Smooth muscle cell (in vitro differentiated cells): ENCODE data around the gene NLRC5. TPM values are rescaled to one million over a fixed set of nuclear protein-coding genes. Genes with fewer than 3 reads are reported as not detected.
"Not testable (repeated sequence)": the region's sequence is repeated elsewhere in the genome, so short reads cannot be mapped to it uniquely, and the experiment has no call there.

ENCODE experiments used
- DNase-seq: peaks from one replicate; lab custom pipeline; 2025; ENCODE audit not compliant: unreplicated experiment; lab: John Stamatoyannopoulos, UW
- H2AFZ ChIP-seq: fragments of 200-600 bp; sonication (generic); 2 replicates; pipeline ENCODE4 v1.6.0; 2016; ENCODE audit warnings: antibody characterized with exemption, low read depth, mild to moderate bottlenecking
- H3F3A ChIP-seq: fragments of 200-600 bp; sonication (generic); 2 replicates; pipeline ENCODE4 v1.6.0; 2017; ENCODE audit warnings: antibody characterized with exemption, low read depth
- H3K27ac ChIP-seq: fragments of 200-600 bp; sonication (generic); 2 replicates; pipeline ENCODE4 v1.5.1; 2016; ENCODE audit warnings: low read depth, mild to moderate bottlenecking
- H3K27me3 ChIP-seq: fragments of 200-600 bp; sonication (generic); 2 replicates; pipeline ENCODE4 v1.6.1; 2016; ENCODE audit warnings: low read depth, mild to moderate bottlenecking
- H3K36me3 ChIP-seq: fragments of 200-600 bp; sonication (generic); 2 replicates; pipeline ENCODE4 v1.5.1; 2016; ENCODE audit warnings: low read depth
- H3K4me1 ChIP-seq: fragments of 200-600 bp; sonication (generic); 2 replicates; pipeline ENCODE4 v1.5.1; 2016; ENCODE audit warnings: low read depth
- H3K4me2 ChIP-seq: fragments of 200-600 bp; sonication (generic); 2 replicates; pipeline ENCODE4 v1.6.0; 2016; ENCODE audit warnings: mild to moderate bottlenecking
- H3K4me3 ChIP-seq: fragments of 200-600 bp; sonication (generic); 2 replicates; pipeline ENCODE4 v1.5.1; 2016; ENCODE audit warnings: mild to moderate bottlenecking
- H3K79me2 ChIP-seq: fragments of 200-600 bp; sonication (generic); 2 replicates; pipeline ENCODE4 v1.6.0; 2016; ENCODE audit warnings: low read depth, mild to moderate bottlenecking
- H3K9ac ChIP-seq: fragments of 200-600 bp; sonication (generic); 2 replicates; pipeline ENCODE4 v1.6.0; 2016; ENCODE audit warnings: low read depth
- H3K9me3 ChIP-seq: fragments of 200-600 bp; sonication (generic); replicated peaks from 2 replicates; pipeline ENCODE4 v1.5.1; 2016; ENCODE audit warnings: low read depth
- H4K20me1 ChIP-seq: fragments of 200-600 bp; sonication (generic); 2 replicates; pipeline ENCODE4 v1.6.0; 2016; ENCODE audit warnings: low read depth
- WGBS: methylation state at CpG from one replicate; pipeline ENCODE4 v1.1.7; 2016; ENCODE audit warnings: low lambda C conversion rate; 5-methylcytosine and 5-hydroxymethylcytosine counted together
- polyA plus RNA-seq: library from polyadenylated mRNA; unstranded; fragments of >200 nt; fragmentation: Nextera tagmentation; extraction: Ambion mirVana; gene quantifications from 2 replicates; pipeline ENCODE4 v1.2.1, GENCODE V29; 2016
- total RNA-seq: library from RNA; depleted of rRNA; stranded (reverse); fragments of >200 nt; gene quantifications from 2 replicates; pipeline ENCODE4 v1.2.3, GENCODE V29; 2014
- TF ChIP-seq, protein P1 (sequence below): fragments of 200-600 bp; sonication (generic); IDR thresholded peaks from 2 replicates; pipeline ENCODE4 v1.5.1; 2017; ENCODE audit warnings: borderline replicate concordance, mild to moderate bottlenecking, antibody characterized with exemption; ENCODE audit not compliant: insufficient read depth, poor library complexity, severe bottlenecking

The NLRC5 gene
- total and polyA plus RNA-seq, 2 experiments from 2014 or later: 4.2 to 21.4 TPM

DNA sequence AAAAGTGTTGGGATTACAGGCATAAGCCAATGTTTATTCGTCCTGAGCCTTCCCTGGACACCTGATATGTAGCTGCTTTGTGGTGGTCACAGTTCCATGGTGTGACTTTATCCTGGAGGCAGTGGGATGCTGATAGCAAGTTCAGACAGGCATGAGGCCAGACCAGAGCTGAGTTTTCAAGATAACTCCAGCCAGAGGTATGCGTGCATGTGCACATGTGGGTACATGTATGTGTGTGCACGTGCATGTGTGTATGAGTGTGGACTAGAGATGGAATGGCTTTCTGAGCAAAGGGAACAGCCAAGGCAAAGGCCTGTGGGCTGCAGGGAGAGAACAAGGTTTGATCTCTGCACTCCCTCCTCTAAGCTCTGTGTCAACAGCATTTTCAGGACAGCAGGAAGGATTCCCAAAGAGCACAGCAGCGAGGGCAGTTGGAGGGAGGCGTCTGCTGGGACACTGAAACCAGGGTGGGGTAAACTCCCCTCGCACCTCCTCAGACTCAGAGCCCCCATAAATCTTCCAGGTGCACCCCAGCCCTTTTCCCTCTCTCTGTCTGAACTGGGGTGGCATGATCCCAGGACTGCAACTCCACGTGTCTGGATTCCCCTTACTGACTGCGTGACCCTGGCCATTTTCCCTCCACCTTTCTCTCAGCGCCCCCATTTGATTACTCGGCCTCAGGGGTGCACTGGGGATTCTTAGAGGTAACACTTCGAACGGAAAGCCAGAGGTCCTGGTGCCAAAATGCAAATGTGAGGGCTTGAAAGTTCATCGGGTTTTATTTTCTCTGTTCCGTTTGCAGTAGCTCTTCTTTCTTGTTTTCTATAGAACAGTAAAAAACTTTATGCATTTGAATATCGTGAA, 15.3 kb downstream of the NLRC5 start:
- no peak for DNase-seq
- Histone ChIP-seq H3K9me3 (no peaks in the 10 kb centered on the region), H3K9ac (no peak overlapping the region), H3F3A (no peaks in the 10 kb centered on the region), H3K4me1 (no peaks in the 10 kb centered on the region), H3K27me3 (no peaks in the 10 kb centered on the region), H3K36me3 (no peaks in the 10 kb centered on the region), H2AFZ (no peak overlapping the region), H4K20me1 (no peaks in the 10 kb centered on the region), H3K4me2 (no peak overlapping the region), H3K27ac (no peak overlapping the region), H3K79me2 (no peaks in the 10 kb centered on the region), H3K4me3 (no peak overlapping the region)
- TF ChIP-seq, protein P1, sequence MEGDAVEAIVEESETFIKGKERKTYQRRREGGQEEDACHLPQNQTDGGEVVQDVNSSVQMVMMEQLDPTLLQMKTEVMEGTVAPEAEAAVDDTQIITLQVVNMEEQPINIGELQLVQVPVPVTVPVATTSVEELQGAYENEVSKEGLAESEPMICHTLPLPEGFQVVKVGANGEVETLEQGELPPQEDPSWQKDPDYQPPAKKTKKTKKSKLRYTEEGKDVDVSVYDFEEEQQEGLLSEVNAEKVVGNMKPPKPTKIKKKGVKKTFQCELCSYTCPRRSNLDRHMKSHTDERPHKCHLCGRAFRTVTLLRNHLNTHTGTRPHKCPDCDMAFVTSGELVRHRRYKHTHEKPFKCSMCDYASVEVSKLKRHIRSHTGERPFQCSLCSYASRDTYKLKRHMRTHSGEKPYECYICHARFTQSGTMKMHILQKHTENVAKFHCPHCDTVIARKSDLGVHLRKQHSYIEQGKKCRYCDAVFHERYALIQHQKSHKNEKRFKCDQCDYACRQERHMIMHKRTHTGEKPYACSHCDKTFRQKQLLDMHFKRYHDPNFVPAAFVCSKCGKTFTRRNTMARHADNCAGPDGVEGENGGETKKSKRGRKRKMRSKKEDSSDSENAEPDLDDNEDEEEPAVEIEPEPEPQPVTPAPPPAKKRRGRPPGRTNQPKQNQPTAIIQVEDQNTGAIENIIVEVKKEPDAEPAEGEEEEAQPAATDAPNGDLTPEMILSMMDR: no peak
- WGBS: 77% methylated on average over 15 of the region's 15 CpGs

DNA sequence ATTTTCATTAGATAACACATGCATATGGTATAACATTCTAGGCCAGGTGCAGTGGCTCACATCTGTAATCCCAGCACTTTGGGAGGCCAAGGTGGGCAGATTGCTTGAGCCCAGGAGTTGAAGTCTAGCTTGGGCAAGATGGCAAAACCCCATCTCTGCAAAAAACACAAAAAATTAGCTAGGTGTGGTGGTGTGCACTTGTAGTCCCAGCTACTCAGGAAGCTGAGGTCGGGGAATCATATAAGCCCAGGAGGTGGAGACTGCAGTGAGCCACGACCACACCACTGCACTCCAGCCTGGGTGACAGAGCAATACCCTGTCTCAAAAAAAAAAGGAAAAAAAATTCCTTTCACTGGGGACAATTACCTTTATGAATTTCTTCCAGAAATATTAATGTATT, 16.2 kb downstream of the NLRC5 start:
- not testable (repeated sequence) for H3K9ac ChIP-seq, H3K27ac ChIP-seq, H3K4me3 ChIP-seq, H2AFZ ChIP-seq, H3K27me3 ChIP-seq, H3K4me2 ChIP-seq, H3K4me1 ChIP-seq, H3K9me3 ChIP-seq, H3K36me3 ChIP-seq, DNase-seq, H3K79me2 ChIP-seq, H3F3A ChIP-seq, H4K20me1 ChIP-seq
- 100% methylated on average over 2 of the region's 2 CpGs for WGBS

DNA sequence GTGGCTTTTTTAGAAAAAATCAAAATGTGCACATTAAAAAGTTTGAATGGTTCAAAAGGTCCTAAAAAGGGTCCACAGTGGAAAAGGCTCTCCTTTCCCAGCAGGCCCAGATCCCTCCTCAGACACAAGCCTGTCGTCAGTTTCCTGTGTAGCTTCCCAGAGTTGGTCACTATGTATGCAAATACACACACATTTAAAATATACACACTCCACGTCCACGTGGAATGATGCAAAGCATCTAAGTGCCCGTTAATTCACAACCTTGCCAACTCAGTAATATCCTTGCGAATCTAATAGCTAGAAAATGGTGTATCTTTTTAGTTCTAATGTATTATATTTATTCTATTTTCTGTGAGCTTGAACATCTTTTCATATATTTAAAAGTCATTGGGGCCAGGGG, 17.7 kb downstream of the NLRC5 start:
- no peaks in the 10 kb centered on the region for H4K20me1 ChIP-seq
- 77% methylated on average over 5 of the region's 5 CpGs for WGBS
- no peak overlapping the region for H2AFZ ChIP-seq
- DNase-seq: no peak
- H3K36me3 ChIP-seq: no peaks in the 10 kb centered on the region
- H3K27me3 ChIP-seq: no peaks in the 10 kb centered on the region
- H3F3A ChIP-seq: no peaks in the 10 kb centered on the region
- H3K4me3 ChIP-seq: no peak overlapping the region
- no peak overlapping the region for H3K4me2 ChIP-seq
- H3K27ac ChIP-seq: no peak overlapping the region
- no peaks in the 10 kb centered on the region for H3K4me1 ChIP-seq
- TF ChIP-seq, protein P1: no peak
- no peaks in the 10 kb centered on the region for H3K9me3 ChIP-seq
- H3K79me2 ChIP-seq: no peaks in the 10 kb centered on the region
- H3K9ac ChIP-seq: no peak overlapping the region

DNA sequence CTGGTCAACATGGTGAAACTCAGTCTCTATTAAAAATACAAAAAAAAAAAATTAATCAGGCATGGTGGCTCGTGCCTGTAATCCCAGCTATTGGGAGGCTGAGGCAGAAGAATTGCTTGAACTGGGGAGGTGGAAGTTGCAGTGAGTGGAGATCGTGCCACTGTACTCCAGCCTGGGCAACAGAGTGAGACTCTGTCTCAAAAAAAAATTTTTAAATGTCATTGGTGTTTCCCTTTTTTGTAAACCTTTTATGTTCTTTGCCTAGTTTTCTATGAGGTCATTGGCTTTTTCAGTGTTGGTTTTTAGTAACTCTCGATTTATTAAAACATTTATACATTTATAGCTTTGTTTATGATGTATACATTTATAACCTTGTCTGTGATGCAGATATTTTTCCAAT, 18.2 kb downstream of the NLRC5 start:
- H3K36me3 ChIP-seq: no peaks in the 10 kb centered on the region
- no peak for DNase-seq
- no peak overlapping the region for H3K27ac ChIP-seq
- H3K9ac ChIP-seq: no peak overlapping the region
- no peaks in the 10 kb centered on the region for H3F3A ChIP-seq
- no peak overlapping the region for H2AFZ ChIP-seq
- TF ChIP-seq, protein P1: no peak
- H3K4me2 ChIP-seq: no peak overlapping the region
- H4K20me1 ChIP-seq: no peaks in the 10 kb centered on the region
- H3K79me2 ChIP-seq: no peaks in the 10 kb centered on the region
- WGBS: 94% methylated on average over 3 of the region's 3 CpGs
- no peaks in the 10 kb centered on the region for H3K4me1 ChIP-seq
- no peaks in the 10 kb centered on the region for H3K27me3 ChIP-seq
- H3K9me3 ChIP-seq: no peaks in the 10 kb centered on the region
- H3K4me3 ChIP-seq: no peak overlapping the region
